GM23338 (cell line): ENCODE measurements around the gene PAQR5. TPM values are rescaled to one million over a fixed set of nuclear protein-coding genes. Genes with fewer than 3 reads are reported as not detected.

Experiments used
- ATAC-seq: fragments of 200-7000 bp; cut with Tn5 transposase; 3 replicates; pipeline ENCODE4 v1.9.1; 2020
- DNase-seq: peaks from one replicate; pipeline ENCODE4 v3.0.0-alpha.2; 2015; ENCODE audit warnings: low spot score
- H2AFZ ChIP-seq: fragments of 200-600 bp; sonication (generic); 2 replicates; pipeline ENCODE4 v1.8.0; 2016; ENCODE audit warnings: antibody characterized with exemption, mild to moderate bottlenecking, moderate library complexity
- H3F3A ChIP-seq: fragments of 200-600 bp; sonication (generic); replicated peaks from 2 replicates; pipeline ENCODE4 v1.8.0; 2017; ENCODE audit warnings: antibody characterized with exemption, mixed run types, low read depth
- H3K27ac ChIP-seq: fragments of 200-600 bp; sonication (generic); 2 replicates; pipeline ENCODE4 v1.6.1; 2016; ENCODE audit warnings: low read depth
- H3K27me3 ChIP-seq: fragments of 200-600 bp; sonication (generic); 2 replicates; pipeline ENCODE4 v1.8.0; 2016; ENCODE audit warnings: mild to moderate bottlenecking, mixed run types, moderate library complexity; ENCODE audit not compliant: insufficient read depth
- H3K36me3 ChIP-seq: fragments of 200-600 bp; sonication (generic); 2 replicates; pipeline ENCODE4 v1.8.0; 2016; ENCODE audit warnings: mild to moderate bottlenecking; ENCODE audit not compliant: insufficient read depth
- H3K4me1 ChIP-seq: fragments of 200-600 bp; sonication (generic); 2 replicates; pipeline ENCODE4 v1.8.0; 2016; ENCODE audit warnings: mild to moderate bottlenecking, moderate library complexity; ENCODE audit not compliant: insufficient read depth
- H3K4me2 ChIP-seq: fragments of 200-600 bp; sonication (generic); 2 replicates; pipeline ENCODE4 v1.7.1; 2017; ENCODE audit warnings: mixed run types
- H3K4me3 ChIP-seq: fragments of 200-600 bp; sonication (generic); 2 replicates; pipeline ENCODE4 v1.6.1; 2016; ENCODE audit warnings: mixed run types
- H3K79me2 ChIP-seq: fragments of 200-600 bp; sonication (generic); replicated peaks from 2 replicates; pipeline ENCODE4 v1.8.0; 2017; ENCODE audit warnings: mild to moderate bottlenecking; ENCODE audit not compliant: insufficient read depth
- H3K9me2 ChIP-seq: fragments of 200-600 bp; sonication (generic); 2 replicates; pipeline ENCODE4 v1.8.0; 2017; ENCODE audit not compliant: insufficient read depth
- H4K20me1 ChIP-seq: fragments of 200-600 bp; sonication (generic); replicated peaks from 2 replicates; pipeline ENCODE4 v1.8.0; 2017; ENCODE audit warnings: mild to moderate bottlenecking; ENCODE audit not compliant: insufficient read depth
- H3K27ac Mint-ChIP-seq: 2 replicates; pipeline ENCODE4 v1.8.0; 2020; ENCODE audit warnings: inconsistent platforms, mild to moderate bottlenecking, moderate library complexity, mixed read lengths
- H3K27me3 Mint-ChIP-seq: 3 replicates; pipeline ENCODE4 v1.8.0; 2022; ENCODE audit warnings: low read depth, mild to moderate bottlenecking, moderate library complexity, mixed read lengths, inconsistent platforms; ENCODE audit not compliant: insufficient read depth, poor library complexity
- H3K36me3 Mint-ChIP-seq: 3 replicates; pipeline ENCODE4 v1.8.0; 2021; ENCODE audit warnings: low read depth, mild to moderate bottlenecking, inconsistent platforms, moderate library complexity, mixed read lengths
- H3K4me1 Mint-ChIP-seq: 3 replicates; pipeline ENCODE4 v1.8.0; 2020; ENCODE audit warnings: mild to moderate bottlenecking, inconsistent platforms, mixed read lengths
- H3K4me3 Mint-ChIP-seq: 3 replicates; pipeline ENCODE4 v1.8.0; 2021; ENCODE audit warnings: moderate library complexity, mild to moderate bottlenecking, inconsistent platforms, mixed read lengths
- H3K9me3 Mint-ChIP-seq: 3 replicates; pipeline ENCODE4 v1.8.0; 2020; ENCODE audit warnings: moderate library complexity, mild to moderate bottlenecking, inconsistent platforms, mixed read lengths
- CREB1 ChIP-seq: fragments of 250-450 bp; sonication (Bioruptor Pico); IDR thresholded peaks from 2 replicates; pipeline ENCODE4 v1.5.0; 2020; ENCODE audit warnings: low read depth, mild to moderate bottlenecking, moderate library complexity
- EZH2 ChIP-seq: fragments of 200-600 bp; sonication (generic); IDR thresholded peaks from one replicate; pipeline ENCODE4 v1.8.0; 2017; ENCODE audit warnings: antibody characterized with exemption, mild to moderate bottlenecking, low read depth; ENCODE audit not compliant: unreplicated experiment
- JUNB ChIP-seq: IDR thresholded peaks from one replicate; pipeline ENCODE4 v1.6.1; 2016; ENCODE audit warnings: antibody characterized with exemption; ENCODE audit not compliant: unreplicated experiment
- POLR2AphosphoS5 ChIP-seq: IDR thresholded peaks from 2 replicates; pipeline ENCODE4 v1.6.1; 2016; ENCODE audit warnings: antibody characterized with exemption, low read depth
- REST ChIP-seq: IDR thresholded peaks from one replicate; pipeline ENCODE4 v1.6.1; 2018; ENCODE audit warnings: antibody characterized with exemption; ENCODE audit not compliant: unreplicated experiment
- STAT1 ChIP-seq: IDR thresholded peaks from one replicate; pipeline ENCODE4 v1.6.1; 2016; ENCODE audit warnings: antibody characterized with exemption; ENCODE audit not compliant: unreplicated experiment
- ZNF114 ChIP-seq: fragments of 250-450 bp; sonication (Bioruptor Pico); IDR thresholded peaks from 2 replicates; pipeline ENCODE4 v1.5.0; 2020; ENCODE audit warnings: mild to moderate bottlenecking, moderate library complexity
- polyA plus RNA-seq: library from polyadenylated mRNA; unstranded; fragments of >200 nt; fragmentation: Nextera tagmentation; extraction: Ambion mirVana; gene quantifications from 2 replicates; pipeline ENCODE4 v1.2.1, GENCODE V29; 2016
- total RNA-seq: library from RNA; depleted of rRNA; stranded (reverse); fragments of >200 nt; shearing (Covaris generic); gene quantifications from 2 replicates; pipeline ENCODE4 v1.2.3, GENCODE V29; 2014
- TF ChIP-seq, protein P1 (sequence below), 2 experiments: fragments of 200-600 bp in 1 of 2; sonication (generic) in 1 of 2; conservative IDR thresholded peaks; 2 replicates each; pipeline versions ENCODE4 v1.5.1 to v1.6.1; 2016 to 2017; ENCODE audit warnings: antibody characterized with exemption in 2 of 2, low read depth in 2 of 2, mild to moderate bottlenecking in 2 of 2, moderate library complexity in 1 of 2
- TF ChIP-seq, protein P2 (sequence below): IDR thresholded peaks from 2 replicates; pipeline ENCODE4 v1.6.1; 2016; ENCODE audit warnings: antibody characterized with exemption

PAQR5 gene
- total and polyA plus RNA-seq, 2 experiments from 2014 or later: 8.7 to 14.5 TPM

GRCh38 chr15:69298354-69298696, 387 bp upstream of the PAQR5 start (continued):
- TF ChIP-seq, protein P1, sequence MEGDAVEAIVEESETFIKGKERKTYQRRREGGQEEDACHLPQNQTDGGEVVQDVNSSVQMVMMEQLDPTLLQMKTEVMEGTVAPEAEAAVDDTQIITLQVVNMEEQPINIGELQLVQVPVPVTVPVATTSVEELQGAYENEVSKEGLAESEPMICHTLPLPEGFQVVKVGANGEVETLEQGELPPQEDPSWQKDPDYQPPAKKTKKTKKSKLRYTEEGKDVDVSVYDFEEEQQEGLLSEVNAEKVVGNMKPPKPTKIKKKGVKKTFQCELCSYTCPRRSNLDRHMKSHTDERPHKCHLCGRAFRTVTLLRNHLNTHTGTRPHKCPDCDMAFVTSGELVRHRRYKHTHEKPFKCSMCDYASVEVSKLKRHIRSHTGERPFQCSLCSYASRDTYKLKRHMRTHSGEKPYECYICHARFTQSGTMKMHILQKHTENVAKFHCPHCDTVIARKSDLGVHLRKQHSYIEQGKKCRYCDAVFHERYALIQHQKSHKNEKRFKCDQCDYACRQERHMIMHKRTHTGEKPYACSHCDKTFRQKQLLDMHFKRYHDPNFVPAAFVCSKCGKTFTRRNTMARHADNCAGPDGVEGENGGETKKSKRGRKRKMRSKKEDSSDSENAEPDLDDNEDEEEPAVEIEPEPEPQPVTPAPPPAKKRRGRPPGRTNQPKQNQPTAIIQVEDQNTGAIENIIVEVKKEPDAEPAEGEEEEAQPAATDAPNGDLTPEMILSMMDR (conservative IDR thresholded peaks at IDR 0.05; ENCODE audit: low read depth in 2 of 2): no peak
- TF ChIP-seq EZH2 (no peak), STAT1 (no peak)
- TF ChIP-seq, protein P2, sequence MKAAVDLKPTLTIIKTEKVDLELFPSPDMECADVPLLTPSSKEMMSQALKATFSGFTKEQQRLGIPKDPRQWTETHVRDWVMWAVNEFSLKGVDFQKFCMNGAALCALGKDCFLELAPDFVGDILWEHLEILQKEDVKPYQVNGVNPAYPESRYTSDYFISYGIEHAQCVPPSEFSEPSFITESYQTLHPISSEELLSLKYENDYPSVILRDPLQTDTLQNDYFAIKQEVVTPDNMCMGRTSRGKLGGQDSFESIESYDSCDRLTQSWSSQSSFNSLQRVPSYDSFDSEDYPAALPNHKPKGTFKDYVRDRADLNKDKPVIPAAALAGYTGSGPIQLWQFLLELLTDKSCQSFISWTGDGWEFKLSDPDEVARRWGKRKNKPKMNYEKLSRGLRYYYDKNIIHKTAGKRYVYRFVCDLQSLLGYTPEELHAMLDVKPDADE: no peak

GRCh38 chr15:69299451-69299886, 757 bp downstream of the PAQR5 start:
- H3K27me3 Mint-ChIP-seq: peaks cover 36% of the 10 kb centered on the region
- Histone ChIP-seq H3K27me3 (peaks cover 35% of the 10 kb centered on the region), H3F3A (no peaks in the 10 kb centered on the region; the same call in 1 of the 2 replicates), H3K27ac (no peak overlapping the region), H4K20me1 (no peaks in the 10 kb centered on the region; the same call in 1 of the 2 replicates), H3K4me3 (peak overlapping the region; percentile 74), H3K4me2 (peak overlapping the region; percentile 96), H3K36me3 (no peaks in the 10 kb centered on the region), H3K4me1 (peaks cover 12% of the 10 kb centered on the region; the same call in 1 of the 2 replicates), H3K79me2 (no peaks in the 10 kb centered on the region), H3K9me2 (no peaks in the 10 kb centered on the region), H2AFZ (peak overlapping the region; percentile 100)
- no peak for TF ChIP-seq ZNF114 (CRISPR knock-in tag)
- no peak for TF ChIP-seq REST
- TF ChIP-seq, protein P2: no peak
- TF ChIP-seq POLR2AphosphoS5: no peak
- no peak for TF ChIP-seq JUNB
- TF ChIP-seq, protein P1 (conservative IDR thresholded peaks at IDR 0.05; ENCODE audit: low read depth in 2 of 2): no peak
- TF ChIP-seq CREB1 (CRISPR knock-in tag): no peak
- peak overlapping the region; percentile 66 for H3K4me3 Mint-ChIP-seq
- DNase-seq (peak; percentile 24), ATAC-seq (peak; percentile 27)
- H3K4me1 Mint-ChIP-seq: peaks cover 17% of the 10 kb centered on the region
- no peaks in the 10 kb centered on the region for H3K9me3 Mint-ChIP-seq
- peaks cover 2% of the 10 kb centered on the region; the same call in 1 of the 3 replicates for H3K36me3 Mint-ChIP-seq
- no peak overlapping the region for H3K27ac Mint-ChIP-seq
